ENCODE data around the gene SSTR4.

GRCh38 chr20:23032750-23033078, 2.4 kb upstream of the SSTR4 start:
- TF ChIP-seq CTCF (IDR thresholded peaks at IDR 0.05; ENCODE audit: low read depth, low read length, missing input control): no peak
- no peak for TF ChIP-seq TAF1 (conservative IDR thresholded peaks at IDR 0.05)
- no peak for TF ChIP-seq MAX (IDR thresholded peaks at IDR 0.05)
- TF ChIP-seq RAD21 (IDR thresholded peaks at IDR 0.05): no peak
- no peak for TF ChIP-seq ATF3 (IDR thresholded peaks at IDR 0.05)
- TF ChIP-seq YY1 (IDR thresholded peaks at IDR 0.05): no peak
- no peak for TF ChIP-seq SP1 (IDR thresholded peaks at IDR 0.05)
- TF ChIP-seq JUND (IDR thresholded peaks at IDR 0.05): no peak
- TF ChIP-seq REST (IDR thresholded peaks at IDR 0.05): no peak
- TF ChIP-seq ZBTB33 (IDR thresholded peaks at IDR 0.05): no peak
- no peak for TF ChIP-seq FOXA2 (IDR thresholded peaks at IDR 0.05)
- TF ChIP-seq GABPA (IDR thresholded peaks at IDR 0.05 in 1 of 2, conservative IDR thresholded peaks at IDR 0.05 in 1 of 2): no peak
- TF ChIP-seq FOXA1 (IDR thresholded peaks at IDR 0.05): no peak

Measured in liver (tissue), 3 donors.